GM18507 (cell line): ENCODE data around the gene FOSL1.
"Not testable (repeated sequence)": the region's sequence is repeated elsewhere in the genome, so short reads cannot be mapped to it uniquely, and the experiment has no call there.

Source experiments
- DNase-seq: peaks from one replicate; pipeline ENCODE4 v3.0.0; 2011; ENCODE audit warnings: low read depth; ENCODE audit not compliant: insufficient read length; ENCODE audit errors: extremely low spot score
- FAIRE-seq: peaks from 2 replicates; lab custom pipeline; 2011; peaks lifted over from hg19 to GRCh38; lab: Jason Lieb, UNC

The FOSL1 gene

DNA sequence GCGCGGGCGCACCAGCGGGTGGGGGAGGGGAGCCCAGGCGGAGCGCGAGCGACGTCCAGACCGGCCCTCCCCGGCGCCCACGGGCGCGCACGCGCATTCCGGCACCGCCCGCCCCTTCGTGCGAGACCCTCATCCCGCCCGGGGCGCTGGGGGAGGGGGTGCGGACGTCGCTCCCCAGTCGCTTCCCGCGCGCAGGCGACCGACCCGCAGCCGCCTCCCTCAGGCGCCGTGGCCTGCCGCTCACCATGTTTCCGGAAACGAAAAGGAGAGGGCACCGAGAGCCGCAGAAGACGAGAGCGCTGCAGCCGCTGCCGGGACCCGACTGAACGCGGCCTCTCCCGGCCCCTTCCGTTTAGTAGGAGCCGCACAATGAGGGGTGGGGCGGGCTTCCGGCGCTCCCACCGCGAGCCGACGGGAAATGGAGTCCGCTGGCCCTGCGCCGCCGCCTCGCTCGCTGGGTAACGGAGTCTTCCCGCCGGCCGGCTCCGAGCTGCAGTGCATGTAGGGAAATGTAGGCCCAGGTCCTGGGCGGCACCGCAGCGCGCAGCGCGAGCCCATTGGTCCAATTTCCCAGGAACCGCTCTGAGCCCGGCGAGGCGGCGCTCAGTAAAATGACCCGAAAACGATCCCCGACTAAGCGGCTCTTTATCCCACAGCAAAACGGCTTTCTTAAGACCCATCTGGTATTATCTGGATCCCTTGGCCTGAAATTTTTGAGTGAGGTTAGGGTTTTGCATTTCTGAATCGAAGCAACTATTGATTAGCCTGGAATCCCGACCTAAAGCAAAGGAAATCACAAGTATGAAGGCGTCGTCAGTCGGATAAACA, 42.1 kb downstream of the FOSL1 start, which contains the start of gene CFL1:
CFL1 (minus strand) TSS at position 328 of the 828 bp plus-strand sequence; CDS start at position 247, 81 bp downstream.
- DNase-seq: peak; percentile 72
- peak; percentile 85 for FAIRE-seq

DNA sequence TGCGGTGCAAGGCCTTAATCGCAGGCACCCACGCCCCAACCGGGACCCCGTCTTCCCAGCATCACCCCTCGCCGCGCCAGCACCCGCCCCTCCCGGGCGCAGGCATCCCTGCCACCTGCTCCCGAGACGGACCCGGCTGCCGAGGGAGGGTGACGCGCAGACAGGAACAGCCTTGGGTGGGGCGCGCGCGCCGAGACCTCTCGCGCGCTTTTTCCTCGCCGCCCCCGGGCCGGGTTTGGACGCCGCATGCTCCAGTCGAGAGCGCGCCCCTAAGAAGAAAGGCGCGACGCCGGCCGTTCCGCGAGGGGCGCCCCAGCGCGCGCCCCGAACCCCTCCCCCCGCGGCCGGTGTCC, 42.7 kb downstream of the FOSL1 start:
- no peak for FAIRE-seq
- DNase-seq: no peak

DNA sequence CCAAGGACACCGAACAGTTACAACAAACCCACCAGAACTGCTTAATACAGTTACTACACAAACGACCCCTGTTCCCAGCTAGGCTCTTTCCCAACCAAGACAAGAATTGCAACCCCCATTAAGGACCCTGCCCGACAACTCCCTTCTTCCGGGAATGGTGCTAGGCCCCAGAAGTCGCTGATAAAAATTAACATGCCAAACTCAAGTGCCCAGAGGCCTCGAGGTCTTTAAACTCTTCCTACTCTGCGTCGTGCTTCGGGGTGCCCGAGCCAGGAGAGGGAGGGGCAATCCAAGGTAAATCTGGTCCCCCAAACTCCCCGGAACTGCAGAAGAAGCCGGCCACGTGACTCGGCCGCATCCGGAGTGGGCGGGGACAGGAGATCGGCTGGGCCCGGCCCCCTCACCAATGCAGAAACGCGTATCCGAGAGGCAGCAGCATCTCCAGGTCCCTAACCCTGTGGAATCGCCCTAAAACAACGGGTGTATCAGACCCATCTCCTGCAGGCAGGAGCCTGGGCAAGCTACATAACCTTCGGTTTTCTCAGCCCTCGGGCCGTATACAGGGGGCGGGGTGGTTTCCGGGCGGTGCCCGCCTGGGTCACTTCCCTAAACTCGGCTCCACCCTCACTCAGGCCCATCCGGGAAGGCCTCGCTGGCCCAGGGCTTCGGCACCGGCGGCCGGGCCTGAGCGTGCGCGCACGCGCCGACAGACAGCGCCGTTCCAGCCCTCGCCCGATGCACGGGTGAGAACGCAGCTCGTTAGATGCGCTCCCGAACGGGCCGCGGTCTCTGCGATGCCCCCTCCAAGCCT, 43.3 kb downstream of the FOSL1 start:
- FAIRE-seq (peak; percentile 68), DNase-seq (no peak)

DNA sequence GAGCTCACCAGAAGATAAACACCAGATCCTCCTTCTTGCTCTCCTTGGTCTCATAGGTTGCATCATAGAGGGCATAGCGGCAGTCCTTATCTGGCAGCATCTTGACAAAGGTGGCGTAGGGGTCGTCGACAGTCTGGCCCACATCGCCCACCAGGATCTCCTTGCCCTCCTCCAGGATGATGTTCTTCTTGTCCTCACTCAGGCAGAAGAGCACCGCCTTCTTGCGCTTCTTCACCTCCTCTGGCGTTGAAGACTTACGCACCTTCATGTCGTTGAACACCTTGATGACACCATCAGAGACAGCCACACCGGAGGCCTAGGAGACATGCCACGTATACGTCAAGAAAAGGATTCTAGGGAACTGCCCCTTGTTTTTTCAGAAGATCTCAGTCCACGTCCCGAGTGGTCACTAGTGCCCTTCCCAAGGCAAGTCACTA, 44.2 kb downstream of the FOSL1 start:
- DNase-seq: no peak

DNA sequence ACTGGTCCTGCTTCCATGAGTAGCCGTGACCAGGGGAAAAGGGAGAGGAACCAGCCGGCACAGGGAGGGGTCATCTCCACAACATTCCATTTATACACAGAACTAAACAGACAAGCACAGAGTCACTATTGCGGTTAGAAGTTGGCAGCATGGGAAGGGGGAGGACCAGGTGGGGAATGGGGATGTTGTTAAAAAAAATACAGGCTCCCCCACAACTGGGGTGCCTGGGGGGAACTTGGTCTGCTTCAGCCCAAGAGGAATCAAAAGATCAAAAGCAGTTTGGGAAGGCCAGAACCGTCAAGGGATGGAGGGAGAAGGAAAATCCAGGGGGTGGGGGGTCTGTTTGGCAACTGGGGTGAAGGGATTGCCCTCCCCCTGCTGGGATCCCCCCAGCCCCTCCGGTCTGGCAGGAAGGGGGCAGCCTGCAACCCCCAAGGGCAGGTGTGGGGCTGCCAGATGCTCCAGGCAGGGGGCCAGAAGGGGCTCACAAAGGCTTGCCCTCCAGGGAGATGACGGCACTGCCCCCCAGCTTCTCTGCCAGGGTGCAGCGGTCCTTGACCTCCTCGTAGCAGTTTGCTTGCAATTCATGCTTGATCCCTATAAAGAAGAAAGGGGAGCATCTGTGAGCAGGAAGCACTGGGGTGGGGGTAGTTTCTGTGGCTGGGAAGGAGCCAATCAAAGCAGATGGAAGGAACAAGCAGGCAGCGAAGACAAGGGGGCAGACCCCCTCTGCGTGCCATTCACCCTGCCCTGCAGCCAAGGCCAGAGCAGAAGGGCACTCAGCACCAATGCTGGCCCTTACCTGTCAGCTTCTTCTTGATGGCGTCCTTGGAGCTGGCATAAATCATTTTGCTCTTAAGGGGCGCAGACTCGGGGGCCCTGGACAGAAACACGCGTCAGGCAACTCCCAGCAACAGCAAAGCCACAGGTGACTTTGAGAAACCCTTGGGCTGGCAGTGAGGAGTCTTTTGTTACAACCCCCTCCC, 45.0 kb downstream of the FOSL1 start:
- no peak for FAIRE-seq
- no peak for DNase-seq

More for the DNA sequence above, 44.2 kb downstream of the FOSL1 start:
- FAIRE-seq: no peak

- no peak for DNase-seq
- FAIRE-seq: no peak
These were observed 46.0 kb downstream of the FOSL1 start for GRCh38 chr11:65854161-65854592.

DNA sequence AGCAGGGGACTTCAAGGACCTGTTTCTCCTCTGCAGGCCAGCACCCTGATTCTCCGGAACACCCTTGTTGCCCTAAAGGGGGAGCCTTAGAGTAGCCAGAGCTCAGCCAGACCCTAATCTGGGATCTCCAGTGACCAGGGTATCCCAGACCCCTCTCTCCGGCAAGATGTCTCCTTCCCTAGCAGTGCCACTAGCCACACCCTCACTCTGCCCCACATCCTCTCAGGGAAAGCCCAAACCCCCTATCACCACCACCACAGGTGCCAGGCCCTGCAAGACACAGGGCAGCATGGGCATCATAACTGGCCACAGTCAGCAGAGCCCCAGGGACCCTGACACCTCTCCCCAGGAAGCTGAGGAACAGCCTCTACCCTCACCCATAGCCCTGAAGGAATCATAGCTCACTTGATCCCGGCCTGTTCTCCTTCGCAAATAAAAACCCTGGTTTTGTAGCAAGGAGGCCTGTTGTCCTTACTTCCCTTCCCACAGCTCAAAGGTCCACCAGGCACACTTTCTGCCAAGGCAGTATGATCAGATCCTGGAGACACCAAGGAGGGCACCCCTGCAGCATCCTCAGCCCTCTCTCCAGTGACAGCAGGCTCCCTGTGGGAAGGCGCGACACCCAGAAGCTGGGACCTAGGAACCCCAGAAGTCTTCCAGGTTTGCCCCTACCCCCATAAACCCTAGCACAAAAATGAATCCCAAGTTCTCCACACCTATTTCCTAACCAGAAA, 46.8 kb downstream of the FOSL1 start:
- FAIRE-seq (no peak), DNase-seq (no peak)

DNA sequence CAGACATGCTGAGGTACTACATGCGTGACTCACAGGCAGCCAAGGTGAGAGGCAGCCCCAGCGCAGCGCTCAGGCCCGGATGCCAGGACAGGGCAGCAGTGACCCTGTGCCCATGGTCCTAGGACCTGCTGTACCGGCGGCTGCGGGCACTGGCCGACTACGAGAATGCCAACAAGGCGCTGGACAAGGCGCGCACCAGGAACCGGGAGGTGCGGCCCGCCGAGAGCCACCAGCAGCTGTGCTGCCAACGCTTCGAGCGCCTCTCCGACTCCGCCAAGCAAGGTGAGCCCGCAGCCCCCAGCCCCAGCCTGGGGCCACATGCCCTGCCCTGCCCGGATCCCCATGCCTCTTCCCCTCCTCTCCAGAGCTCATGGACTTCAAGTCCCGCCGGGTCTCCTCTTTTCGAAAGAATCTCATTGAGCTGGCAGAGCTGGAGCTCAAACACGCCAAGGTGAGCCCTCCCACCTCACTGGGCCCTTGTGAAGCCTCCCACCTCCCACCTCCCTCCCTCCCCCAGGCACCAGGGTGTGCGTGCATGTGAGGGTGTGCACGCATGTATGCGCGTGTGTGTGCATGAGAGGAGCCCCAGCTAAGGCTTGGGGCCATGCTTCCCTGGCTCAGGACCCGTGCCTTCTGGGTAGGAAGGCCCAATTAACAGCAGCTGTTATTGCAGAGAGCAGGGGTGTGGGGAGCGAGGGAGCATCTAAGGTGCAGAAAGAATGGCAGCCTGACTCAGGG, 47.5 kb downstream of the FOSL1 start:
- FAIRE-seq (no peak), DNase-seq (no peak)

GRCh38 chr11:65851811-65852507, 48.2 kb downstream of the FOSL1 start:
- no peak for DNase-seq
- FAIRE-seq: no peak

GRCh38 chr11:65851083-65851579, 49.1 kb downstream of the FOSL1 start:
- no peak for FAIRE-seq
- DNase-seq: no peak

GRCh38 chr11:65850217-65851082, 49.7 kb downstream of the FOSL1 start:
- DNase-seq: no peak
- FAIRE-seq: no peak

GRCh38 chr11:65849771-65850216, 50.4 kb downstream of the FOSL1 start:
- DNase-seq (no peak), FAIRE-seq (no peak)

DNA sequence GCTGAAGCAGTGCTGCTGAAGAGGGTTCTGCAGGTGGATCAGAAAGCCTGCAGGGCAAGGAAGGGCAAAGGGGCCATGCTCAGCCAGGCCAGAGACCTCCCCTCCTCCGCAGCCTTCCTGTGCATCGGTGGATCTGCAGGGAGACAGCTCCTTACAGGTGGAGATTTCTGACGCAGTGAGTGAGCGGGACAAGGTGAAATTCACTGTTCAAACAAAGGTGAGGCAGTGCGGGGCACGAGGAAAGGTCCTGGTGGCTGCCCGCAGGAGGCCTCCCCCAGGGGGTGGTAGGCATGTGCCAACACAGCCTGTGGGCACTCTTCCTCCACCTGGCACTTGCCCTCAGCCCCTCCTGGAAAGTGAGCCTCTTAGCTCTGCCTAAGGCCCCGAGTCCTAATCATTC, 50.8 kb downstream of the FOSL1 start:
- no peak for FAIRE-seq
- DNase-seq: no peak

DNA sequence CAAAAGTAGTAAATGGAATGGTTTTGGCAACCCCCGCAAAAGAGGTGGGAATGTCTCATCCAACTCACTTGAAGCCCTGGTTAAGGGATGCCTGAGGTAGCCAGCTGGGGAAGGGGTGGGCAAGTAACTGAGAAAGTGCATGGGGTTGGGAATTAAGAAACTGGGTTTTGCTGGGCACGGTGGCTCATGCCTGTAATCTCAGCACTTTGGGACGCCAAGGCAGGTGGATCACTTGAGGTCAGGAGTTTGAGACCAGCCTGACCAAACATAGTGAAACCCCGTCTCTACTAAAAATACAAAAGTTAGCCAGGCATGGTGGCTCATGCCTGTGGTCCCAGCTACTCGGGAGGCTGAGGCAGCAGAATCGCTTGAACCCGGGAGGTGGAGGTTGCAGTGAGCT, 51.5 kb downstream of the FOSL1 start:
- FAIRE-seq: not testable (repeated sequence)

GRCh38 chr11:65847746-65848145, 52.4 kb downstream of the FOSL1 start:
- no peak for FAIRE-seq
- DNase-seq: no peak

More for the DNA sequence above, 51.5 kb downstream of the FOSL1 start:
- DNase-seq: not testable (repeated sequence)

GRCh38 chr11:65844231-65844872, 55.8 kb downstream of the FOSL1 start:
- FAIRE-seq (no peak), DNase-seq (no peak)
